HS-5 (cell line): ENCODE measurements around the gene PER3.
A peak's percentile ranks its signal among the peaks of the same experiment; 100 is the strongest.

Source experiments
- DNase-seq: peaks from one replicate; pipeline ENCODE4 v3.0.0-alpha.2; 2012; ENCODE audit warnings: low read depth

PER3 gene

DNA sequence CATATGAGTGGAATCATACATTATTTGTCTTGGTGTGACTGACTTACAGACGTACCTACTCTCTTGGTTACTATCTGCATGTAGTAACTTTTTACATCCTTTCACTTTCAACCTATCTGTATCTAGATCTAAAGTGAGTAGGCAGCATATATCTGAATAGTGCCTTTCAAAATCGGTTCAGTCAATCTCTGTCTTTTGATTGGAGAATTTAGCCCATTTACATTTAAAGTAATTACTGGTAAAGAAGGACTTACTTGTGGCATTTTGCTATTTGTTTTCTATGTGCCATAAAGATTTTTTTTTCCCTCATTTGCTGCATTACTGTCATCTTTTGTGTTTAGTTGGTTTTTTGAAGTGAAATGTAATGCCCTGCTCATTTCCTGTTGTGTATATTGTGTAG lies 54.6 kb downstream of the PER3 start:
- no peak for DNase-seq

- DNase-seq, result no peak
Measured at GRCh38 chr1:7839526-7839925, 55.4 kb downstream of the PER3 start.

DNA sequence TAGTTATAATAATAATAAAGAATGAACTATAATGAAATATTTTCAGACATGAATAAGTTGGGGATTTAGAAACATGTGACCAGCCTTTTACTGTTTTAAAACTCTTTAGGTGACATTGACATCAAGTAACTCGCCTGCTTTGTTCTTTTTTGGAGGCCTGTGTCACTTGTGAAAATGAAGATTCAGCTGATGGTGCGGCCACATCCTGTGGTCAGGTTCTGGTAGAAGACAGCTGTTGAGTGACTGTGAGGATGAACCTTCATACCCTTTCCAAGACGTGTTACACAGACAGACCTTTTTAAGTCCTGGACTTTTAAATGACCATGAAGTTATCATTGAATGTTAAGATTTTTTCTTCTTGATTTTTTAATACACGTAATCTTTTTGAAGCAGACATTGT lies 58.4 kb downstream of the PER3 start:
- DNase-seq, result no peak

DNA sequence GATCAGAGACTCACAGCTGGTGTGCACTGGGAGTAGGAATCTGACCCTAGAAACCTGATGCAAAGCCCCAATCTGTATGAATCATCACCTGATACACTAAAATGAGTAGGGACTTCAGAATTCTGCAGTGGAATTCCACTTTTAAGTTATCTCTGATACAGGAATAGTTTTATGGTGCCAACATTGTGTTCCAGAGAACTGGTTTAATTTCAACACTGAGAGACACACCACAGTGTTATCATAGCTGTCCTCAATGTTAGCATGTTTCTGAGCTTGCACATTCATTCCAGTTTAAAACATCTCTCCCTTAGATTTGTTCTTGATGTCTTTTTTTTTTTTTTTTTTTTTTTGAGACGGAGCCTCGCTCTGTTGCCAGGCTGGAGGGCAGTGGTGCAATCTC lies 61.7 kb downstream of the PER3 start:
- DNase-seq, result peak; percentile 42

DNA sequence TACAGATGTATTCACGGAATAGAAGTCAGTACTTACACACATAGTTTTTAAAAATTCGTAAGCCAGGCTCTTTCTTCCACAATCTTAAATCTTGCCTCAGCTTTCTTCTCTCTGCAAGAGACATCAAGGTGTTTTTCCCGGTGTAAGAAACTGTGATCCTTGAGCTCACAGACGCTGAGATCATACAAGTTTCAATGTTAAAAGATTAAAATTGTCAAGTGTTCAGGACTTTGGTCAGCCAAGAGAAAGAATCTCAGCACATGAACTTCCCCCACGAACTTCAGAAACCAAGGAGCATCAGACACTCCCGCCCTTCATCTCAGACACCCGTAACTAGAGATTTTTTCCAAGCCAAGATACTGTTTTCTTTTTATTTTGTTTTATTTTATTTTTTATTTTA lies 62.6 kb downstream of the PER3 start:
- DNase-seq, result no peak

- DNase-seq, result peak; percentile 81
Measured at GRCh38 chr1:7847599-7847998, 63.5 kb downstream of the PER3 start.

- DNase-seq, result no peak
Measured at GRCh38 chr1:7850786-7851185, 66.7 kb downstream of the PER3 start.

DNA sequence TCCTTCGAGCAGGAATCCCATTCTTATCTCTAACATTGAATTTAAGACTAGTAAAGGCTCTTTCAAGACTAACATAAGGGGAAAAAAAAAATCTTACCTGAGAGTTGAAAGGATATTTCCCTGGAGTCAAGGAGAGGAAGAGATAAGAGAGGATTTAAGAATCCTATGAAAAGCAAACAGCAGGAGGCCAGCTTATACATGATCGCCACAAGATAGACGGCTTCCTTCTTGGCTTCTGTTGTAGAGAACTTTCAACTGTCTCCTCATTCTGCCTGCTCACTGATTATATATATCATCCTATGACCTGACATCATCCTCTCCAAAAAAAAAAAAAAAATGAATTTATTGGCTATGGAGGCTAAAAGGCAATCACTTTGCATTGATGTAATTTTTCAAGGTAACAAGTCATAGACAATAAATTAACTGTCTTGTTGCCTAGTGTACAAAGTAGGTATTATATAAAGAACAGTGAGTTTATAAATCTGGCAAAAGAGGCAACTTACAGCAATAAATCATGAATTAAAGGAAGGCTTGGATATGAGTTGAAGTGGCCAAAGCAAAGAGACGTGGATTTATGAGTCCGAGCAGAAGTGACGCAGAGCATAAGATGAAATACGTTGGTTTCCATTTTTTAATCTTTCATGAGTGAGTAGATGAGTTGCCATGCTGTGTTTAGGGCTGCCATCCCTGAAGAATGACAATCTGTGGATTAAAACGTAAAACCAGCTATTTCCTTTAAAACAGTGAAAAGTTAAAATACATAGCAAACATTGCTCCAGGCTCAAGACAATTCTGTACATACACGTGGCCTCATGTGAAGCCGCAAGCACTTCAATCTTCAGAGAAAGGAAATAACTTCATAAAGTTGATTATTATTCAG lies 69.0 kb downstream of the PER3 start, which contains the start of gene UTS2:
TSS of gene UTS2 (minus strand) at position 262 of the 880 bp plus-strand sequence. CDS start at position 200, 62 bp downstream.
- no peak for DNase-seq

DNA sequence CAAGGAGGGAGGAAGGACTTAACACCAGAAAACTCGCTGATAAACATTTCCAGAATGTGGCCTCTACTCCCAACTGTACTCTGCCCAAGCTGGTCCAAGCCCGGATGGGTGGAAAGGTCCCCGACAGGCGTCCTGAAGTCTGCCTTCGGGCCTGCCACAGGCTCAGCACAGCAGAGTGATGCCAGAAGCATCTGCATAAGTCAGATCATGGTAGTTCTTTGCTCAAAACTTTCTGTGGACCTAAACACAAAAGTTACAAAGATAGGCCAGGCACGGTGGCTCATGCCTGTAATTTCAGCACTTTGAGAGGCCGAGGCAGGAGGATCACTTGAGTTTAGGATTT lies 69.6 kb downstream of the PER3 start:
- DNase-seq, result no peak

DNA sequence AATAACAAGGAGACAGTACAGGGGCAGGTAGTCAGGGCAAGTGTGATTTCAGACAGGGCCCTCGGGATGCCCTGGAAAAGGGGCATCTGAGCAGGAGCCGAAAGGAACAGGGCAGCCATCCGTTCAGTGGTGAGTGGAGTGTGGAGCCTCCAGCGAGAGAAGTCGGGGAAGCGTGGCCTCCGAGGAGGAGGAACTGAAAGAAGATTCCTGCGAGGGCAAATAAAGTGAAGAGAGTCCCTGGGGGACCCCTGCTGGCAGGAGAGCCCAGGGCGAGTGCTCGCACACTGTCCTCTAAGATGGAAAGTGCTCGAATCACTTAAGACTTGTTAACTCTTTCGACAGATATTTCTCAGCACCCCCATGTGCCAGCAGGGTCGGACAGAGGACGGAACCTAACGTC lies 72.3 kb downstream of the PER3 start:
- DNase-seq, result no peak

DNA sequence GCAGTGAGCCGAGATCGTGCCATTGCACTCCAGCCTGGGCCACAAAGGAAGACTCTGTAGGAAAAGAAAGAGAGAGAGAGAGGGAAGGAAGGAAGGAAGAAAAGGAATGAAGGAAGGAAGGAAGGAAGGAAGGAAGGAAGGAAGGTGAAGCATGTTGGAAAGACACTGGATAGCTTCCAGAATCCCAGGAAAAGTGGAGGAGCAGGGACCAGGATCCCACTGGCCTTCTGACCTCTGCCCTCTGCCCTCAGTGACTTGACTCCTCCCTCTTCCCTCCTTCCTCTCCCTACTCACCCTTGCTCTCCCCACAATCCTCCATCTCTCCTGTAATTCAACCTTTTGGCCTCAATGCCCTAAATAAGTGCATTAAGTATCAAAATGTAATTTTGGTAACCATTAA lies 72.9 kb downstream of the PER3 start:
- no peak for DNase-seq

DNA sequence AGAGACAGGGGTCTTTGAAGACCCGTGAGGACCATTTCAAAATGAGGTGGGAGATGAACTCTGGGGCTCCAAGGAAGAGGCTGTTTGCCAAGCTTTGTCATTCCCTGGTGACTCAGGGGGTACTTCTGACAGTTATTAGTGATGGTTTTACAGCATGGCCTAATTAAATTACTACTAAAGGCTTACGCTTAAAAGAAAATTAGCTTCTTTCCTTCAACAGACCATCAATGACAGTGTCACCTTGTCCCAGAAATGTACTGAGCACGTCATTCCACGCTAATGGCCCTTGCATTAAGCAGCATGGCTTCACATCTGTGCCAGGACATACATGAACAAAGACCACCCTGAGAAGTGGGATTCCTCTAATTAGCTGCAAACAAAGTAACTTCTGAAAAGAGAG lies 73.9 kb downstream of the PER3 start:
- DNase-seq, result no peak

DNA sequence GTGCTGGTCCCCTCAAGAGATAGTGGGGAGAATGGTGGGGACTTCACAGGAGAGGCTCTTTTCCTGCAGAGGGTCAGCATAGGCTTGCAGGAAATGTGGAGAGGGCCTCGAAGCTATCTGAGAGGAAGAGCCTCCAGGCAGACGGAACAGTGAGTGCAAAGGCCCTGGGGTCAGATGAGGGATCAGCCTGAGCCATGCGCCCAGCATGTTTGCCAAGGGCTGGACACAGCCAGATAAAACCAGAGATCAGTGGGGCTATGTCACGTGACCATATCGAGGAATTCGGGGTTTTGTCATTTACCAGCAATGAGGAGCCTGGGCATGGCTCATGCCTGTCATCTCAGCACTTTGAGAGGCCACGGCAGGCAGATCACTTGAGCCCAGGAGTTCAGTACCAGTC lies 75.3 kb downstream of the PER3 start:
- no peak for DNase-seq

GRCh38 chr1:7860130-7860529 lies 76.0 kb downstream of the PER3 start:
- no peak for DNase-seq

DNA sequence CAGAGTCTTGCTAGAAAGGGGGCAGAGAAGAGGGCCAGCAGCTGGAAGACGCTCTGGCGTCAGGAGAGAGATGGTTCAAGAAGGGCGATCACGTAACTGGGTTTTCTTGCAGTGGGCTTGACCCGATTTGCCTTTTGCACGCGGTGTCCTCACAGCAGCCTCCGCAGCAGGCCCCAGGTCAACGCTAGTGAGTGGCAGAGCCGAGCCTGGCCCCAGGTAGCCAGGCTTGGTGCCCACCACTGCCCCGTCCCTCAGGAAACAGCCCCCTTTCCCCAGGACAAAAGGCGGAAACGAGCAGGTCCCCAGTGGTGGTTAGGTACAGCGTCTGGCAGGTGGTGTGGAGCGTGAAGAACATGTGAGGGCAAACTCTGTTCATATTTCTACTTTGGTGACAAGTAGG lies 77.4 kb downstream of the PER3 start:
- no peak for DNase-seq

- no peak for DNase-seq
Measured at GRCh38 chr1:7862211-7863060, 78.3 kb downstream of the PER3 start.

GRCh38 chr1:7863756-7864328 lies 79.8 kb downstream of the PER3 start:
- DNase-seq, result no peak

GRCh38 chr1:7865978-7866377 lies 81.9 kb downstream of the PER3 start:
- DNase-seq, result no peak

DNA sequence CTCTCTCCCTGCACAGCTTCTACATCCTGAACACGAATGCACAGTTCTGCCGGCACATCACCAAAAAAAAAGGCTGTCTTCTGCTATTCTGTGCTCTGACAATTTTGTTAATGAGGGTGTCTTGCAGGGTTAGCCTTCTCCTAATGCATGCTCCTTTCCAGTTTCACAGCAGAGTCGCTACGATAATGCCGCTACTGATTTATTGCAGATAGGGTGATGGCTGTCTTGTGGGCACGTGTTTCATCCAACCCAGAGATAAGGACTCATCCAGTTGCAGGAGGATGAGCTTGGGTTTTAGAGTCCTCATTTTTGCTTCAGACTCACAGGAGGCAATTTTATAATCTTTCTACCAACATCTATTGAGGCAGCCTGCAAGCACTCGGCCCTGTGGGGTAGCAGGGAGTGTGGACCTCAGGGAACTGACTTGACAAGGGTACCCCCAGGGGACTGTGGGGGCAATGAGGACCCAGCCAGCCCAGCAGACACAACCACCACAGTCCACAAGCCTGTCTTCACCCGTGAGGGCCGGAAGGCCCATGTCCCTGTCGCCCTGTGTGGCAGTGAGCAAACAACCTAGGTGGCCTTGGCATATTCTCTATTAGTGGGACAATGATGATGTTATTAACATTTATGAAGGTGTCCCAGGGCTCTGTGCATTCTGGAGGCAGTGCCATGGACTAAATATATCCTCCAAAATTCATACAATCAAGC lies 84.1 kb downstream of the PER3 start:
- no peak for DNase-seq

- DNase-seq, result no peak
Measured at GRCh38 chr1:7869136-7869920, 85.2 kb downstream of the PER3 start.

DNA sequence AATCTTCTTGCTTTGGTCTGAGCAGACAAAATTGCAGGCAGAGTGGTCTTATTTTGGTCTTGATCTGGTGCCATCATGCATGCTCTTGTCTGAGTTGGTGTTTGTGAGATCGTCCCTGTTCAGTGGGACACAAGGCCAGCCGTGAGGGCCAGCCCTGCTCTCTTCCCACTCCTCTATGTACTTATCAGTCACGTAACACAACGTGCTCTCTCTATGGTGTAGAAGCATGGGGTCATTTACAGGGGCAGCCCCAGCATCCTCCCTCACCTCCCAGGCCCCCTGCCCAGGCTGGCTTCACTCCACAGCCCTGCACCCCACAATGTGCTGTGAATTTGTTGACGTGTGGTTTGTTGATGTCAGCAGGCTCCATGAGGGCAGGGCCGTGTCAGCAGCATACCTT lies 87.0 kb downstream of the PER3 start:
- DNase-seq, result no peak
